Measurements from ENCODE around the gene HPD.
"Not testable (repeated sequence)": the region's sequence is repeated elsewhere in the genome, so short reads cannot be mapped to it uniquely, and the experiment has no call there.

Gene HPD

DNA sequence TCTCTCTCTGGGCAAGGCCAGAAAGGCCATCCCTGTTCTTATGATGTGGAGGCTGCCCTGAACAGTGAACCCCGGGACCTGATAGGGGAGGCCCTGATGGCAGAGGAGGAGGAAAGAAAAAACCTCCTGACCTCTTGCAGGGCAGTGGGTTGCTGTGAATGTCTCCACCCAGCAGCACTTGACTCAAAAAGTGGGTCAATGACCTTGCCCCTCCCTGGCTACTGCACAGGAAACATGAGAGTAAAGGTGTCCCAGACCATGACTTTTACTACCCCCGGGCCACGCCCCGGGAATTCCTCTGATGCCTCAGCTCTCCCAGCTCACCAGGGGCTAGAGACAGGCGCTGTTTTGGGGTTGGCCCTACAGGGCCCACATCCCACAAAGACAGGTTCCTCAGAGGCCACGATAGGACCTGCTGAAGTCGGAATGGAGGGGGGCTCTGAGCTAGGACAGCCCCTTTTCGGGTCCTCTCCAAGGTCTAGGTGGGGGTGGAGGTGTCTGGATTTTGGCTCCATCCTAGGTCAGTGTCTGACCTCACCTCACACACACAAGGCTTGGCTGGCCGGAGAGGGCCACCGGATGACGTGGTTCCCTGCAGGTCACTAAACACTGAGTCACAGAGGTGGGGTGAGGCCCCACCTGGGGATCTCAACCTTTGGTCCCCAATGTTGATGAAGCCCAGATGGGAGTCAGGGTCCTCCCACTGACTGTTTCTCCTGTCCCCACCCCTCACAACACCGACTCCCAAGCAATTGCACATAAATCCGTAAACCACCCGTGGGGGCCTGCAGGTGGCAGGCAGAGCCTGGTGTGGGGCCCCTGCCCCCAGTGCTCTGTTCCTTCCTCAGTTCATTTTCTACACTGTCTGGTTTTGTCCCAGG lies 66.7 kb downstream of the HPD start:
- Histone ChIP-seq H3K79me2 (ENCODE audit: control insufficient read depth, low read length) (peaks cover 26% of the 10 kb centered on the region), H3K4me2 (ENCODE audit: low read length) (peak overlapping the region; percentile 97)

DNA sequence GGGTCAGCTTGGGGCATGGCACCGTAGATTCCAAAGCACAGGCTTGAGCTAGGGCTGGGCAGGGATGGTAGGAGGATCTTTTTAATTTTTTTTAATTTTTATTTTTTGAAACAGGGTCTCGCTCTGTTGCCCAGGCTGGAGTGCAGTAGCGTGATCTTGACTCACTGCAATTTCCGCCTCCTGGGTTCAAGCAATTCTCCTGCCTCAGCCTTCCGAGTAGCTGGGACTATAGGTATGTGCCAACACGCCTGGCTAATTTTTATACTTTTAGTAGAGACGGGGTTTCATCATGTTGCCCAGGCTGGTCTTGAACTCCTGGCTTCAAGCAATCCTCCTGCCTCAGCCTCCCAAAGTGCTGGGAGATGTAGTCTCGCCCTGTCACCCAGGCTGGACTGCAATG lies 67.9 kb downstream of the HPD start:
- not testable (repeated sequence) for H4K20me1 ChIP-seq (ENCODE audit: control insufficient read depth, insufficient read depth, low read depth, low read length); H3K27me3 ChIP-seq (ENCODE audit: control insufficient read depth, low read length); H3K9me2 ChIP-seq (replicated peaks; ENCODE audit: control insufficient read depth, low read length); H3K9me3 ChIP-seq (ENCODE audit: control insufficient read depth, insufficient read depth, low read length); H3K36me3 ChIP-seq (ENCODE audit: control insufficient read depth, low read length)
- Histone ChIP-seq H3K4me1 (ENCODE audit: control insufficient read depth, low read length) (peaks cover 80% of the 10 kb centered on the region), H3K27ac (ENCODE audit: low read depth, low read length) (peak overlapping the region; percentile 77), H3K79me2 (ENCODE audit: control insufficient read depth, low read length) (peaks cover 26% of the 10 kb centered on the region), H3K4me2 (ENCODE audit: low read length) (peak overlapping the region; percentile 74), H3K4me3 (ENCODE audit: low read length) (0 out of 2 replicates have a peak overlapping the region, but pooled peaks have one; percentile 62), H3F3A (ENCODE audit: control insufficient read depth, insufficient read depth) (peaks cover 11% of the 10 kb centered on the region)

More for the DNA sequence above, 66.7 kb downstream of the HPD start:
- Histone ChIP-seq H3K9me2 (replicated peaks; ENCODE audit: control insufficient read depth, low read length) (no peaks in the 10 kb centered on the region), H3F3A (ENCODE audit: control insufficient read depth, insufficient read depth) (peaks cover 11% of the 10 kb centered on the region), H3K36me3 (ENCODE audit: control insufficient read depth, low read length) (peaks cover 8% of the 10 kb centered on the region; the same call in 1 of the 2 replicates), H3K4me3 (ENCODE audit: low read length) (peak overlapping the region; percentile 89), H4K20me1 (ENCODE audit: control insufficient read depth, insufficient read depth, low read depth, low read length) (no peaks in the 10 kb centered on the region), H3K27ac (ENCODE audit: low read depth, low read length) (peak overlapping the region; percentile 19), H3K9me3 (ENCODE audit: control insufficient read depth, insufficient read depth, low read length) (no peaks in the 10 kb centered on the region), H3K4me1 (ENCODE audit: control insufficient read depth, low read length) (peaks cover 79% of the 10 kb centered on the region), H3K27me3 (ENCODE audit: control insufficient read depth, low read length) (no peaks in the 10 kb centered on the region)
- TF ChIP-seq, protein P1, sequence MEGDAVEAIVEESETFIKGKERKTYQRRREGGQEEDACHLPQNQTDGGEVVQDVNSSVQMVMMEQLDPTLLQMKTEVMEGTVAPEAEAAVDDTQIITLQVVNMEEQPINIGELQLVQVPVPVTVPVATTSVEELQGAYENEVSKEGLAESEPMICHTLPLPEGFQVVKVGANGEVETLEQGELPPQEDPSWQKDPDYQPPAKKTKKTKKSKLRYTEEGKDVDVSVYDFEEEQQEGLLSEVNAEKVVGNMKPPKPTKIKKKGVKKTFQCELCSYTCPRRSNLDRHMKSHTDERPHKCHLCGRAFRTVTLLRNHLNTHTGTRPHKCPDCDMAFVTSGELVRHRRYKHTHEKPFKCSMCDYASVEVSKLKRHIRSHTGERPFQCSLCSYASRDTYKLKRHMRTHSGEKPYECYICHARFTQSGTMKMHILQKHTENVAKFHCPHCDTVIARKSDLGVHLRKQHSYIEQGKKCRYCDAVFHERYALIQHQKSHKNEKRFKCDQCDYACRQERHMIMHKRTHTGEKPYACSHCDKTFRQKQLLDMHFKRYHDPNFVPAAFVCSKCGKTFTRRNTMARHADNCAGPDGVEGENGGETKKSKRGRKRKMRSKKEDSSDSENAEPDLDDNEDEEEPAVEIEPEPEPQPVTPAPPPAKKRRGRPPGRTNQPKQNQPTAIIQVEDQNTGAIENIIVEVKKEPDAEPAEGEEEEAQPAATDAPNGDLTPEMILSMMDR (IDR thresholded peaks at IDR 0.05; ENCODE audit: low read depth, low read length, poor library complexity, severe bottlenecking): no peak
- TF ChIP-seq EZH2phosphoT487 (IDR thresholded peaks at IDR 0.05; ENCODE audit: borderline replicate concordance, low read length): no peak

DNA sequence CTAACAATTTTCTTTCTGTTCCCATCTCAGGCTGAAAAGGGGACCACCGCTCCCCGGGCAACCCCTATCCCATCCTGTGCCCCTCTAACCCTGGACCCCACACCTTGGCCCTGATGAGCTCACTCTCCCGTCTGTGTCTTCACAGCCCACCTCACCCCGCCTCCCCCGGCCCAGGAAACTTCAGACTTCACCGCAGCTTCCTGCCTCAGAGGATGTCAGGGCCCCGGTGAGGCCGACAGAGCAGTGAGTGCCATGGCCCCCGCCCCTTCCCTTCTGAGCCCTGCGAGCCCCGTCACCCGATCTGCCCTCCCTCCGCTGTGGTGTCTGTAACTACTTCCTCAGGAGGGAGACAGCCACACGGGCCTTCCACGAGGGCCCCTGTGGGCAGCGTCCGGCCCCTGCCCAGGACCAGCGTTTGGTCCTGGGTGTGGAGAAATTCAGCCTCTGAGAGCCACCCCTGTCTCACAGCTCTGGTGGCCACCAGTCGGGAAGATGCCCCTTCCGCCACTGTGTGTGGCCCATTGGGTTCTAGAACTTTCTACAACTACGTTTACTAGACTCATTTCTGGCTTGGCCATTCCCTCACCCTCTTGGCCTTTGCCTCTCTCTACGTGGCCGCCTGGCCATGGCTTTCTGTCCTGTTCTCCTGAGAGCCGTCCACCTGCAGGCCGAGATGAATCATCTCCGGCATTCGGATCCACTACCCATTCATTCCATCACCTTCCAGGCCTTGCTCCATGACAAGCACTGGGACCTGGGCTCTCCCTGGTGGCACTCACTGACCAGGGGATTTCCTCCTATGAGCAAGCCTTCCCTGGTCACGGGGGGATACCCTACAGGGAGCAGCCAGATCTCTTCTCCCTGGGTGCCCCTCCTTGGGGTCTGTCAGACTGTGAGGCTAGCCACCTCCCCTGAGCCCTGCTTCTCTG lies 68.6 kb downstream of the HPD start:
- TF ChIP-seq EZH2phosphoT487 (IDR thresholded peaks at IDR 0.05; ENCODE audit: borderline replicate concordance, low read length): no peak
- TF ChIP-seq, protein P1 (IDR thresholded peaks at IDR 0.05; ENCODE audit: low read depth, low read length, poor library complexity, severe bottlenecking): no peak
- peak overlapping the region; percentile 77 for H3K27ac ChIP-seq (ENCODE audit: low read depth, low read length)
- peaks cover 12% of the 10 kb centered on the region for H3F3A ChIP-seq (ENCODE audit: control insufficient read depth, insufficient read depth)
- peaks cover 26% of the 10 kb centered on the region for H3K79me2 ChIP-seq (ENCODE audit: control insufficient read depth, low read length)
- H3K27me3 ChIP-seq (ENCODE audit: control insufficient read depth, low read length): no peaks in the 10 kb centered on the region
- peak overlapping the region; percentile 74 for H3K4me2 ChIP-seq (ENCODE audit: low read length)
- H3K4me1 ChIP-seq (ENCODE audit: control insufficient read depth, low read length): peaks cover 77% of the 10 kb centered on the region
- peaks cover 6% of the 10 kb centered on the region; the same call in 1 of the 2 replicates for H3K36me3 ChIP-seq (ENCODE audit: control insufficient read depth, low read length)
- no peaks in the 10 kb centered on the region for H3K9me3 ChIP-seq (ENCODE audit: control insufficient read depth, insufficient read depth, low read length)
- no peaks in the 10 kb centered on the region for H4K20me1 ChIP-seq (ENCODE audit: control insufficient read depth, insufficient read depth, low read depth, low read length)
- peak overlapping the region; percentile 62 for H3K4me3 ChIP-seq (ENCODE audit: low read length)
- H3K9me2 ChIP-seq (replicated peaks; ENCODE audit: control insufficient read depth, low read length): no peaks in the 10 kb centered on the region

Measured in DOHH2 (cell line).